H9 (cell line): ENCODE measurements around the gene APOBEC2. TPM values are rescaled to one million over a fixed set of nuclear protein-coding genes. Genes with fewer than 3 reads are reported as not detected.

ENCODE experiments used
- DNase-seq: peaks from one replicate; pipeline ENCODE4 v3.0.0-alpha.2; 2017
- H2AFZ ChIP-seq: one replicate; pipeline ENCODE4 v1.6.1; 2013; ENCODE audit warnings: mild to moderate bottlenecking, low read length, control low read depth, moderate library complexity
- H2AK5ac ChIP-seq: 2 replicates; pipeline ENCODE4 v1.6.1; 2013; ENCODE audit warnings: low read length, control low read depth, mixed read lengths; ENCODE audit not compliant: insufficient read length
- H2BK120ac ChIP-seq: one replicate; pipeline ENCODE4 v1.6.1; 2013; ENCODE audit warnings: low read depth, mild to moderate bottlenecking, low read length, control low read depth, inconsistent platforms; ENCODE audit not compliant: poor library complexity, severe bottlenecking
- H2BK12ac ChIP-seq: 2 replicates; pipeline ENCODE4 v1.6.1; 2013; ENCODE audit warnings: low read length, control low read depth, mixed read lengths, low read depth; ENCODE audit not compliant: insufficient read length
- H2BK15ac ChIP-seq: 2 replicates; pipeline ENCODE4 v1.6.1; 2013; ENCODE audit warnings: low read depth, low read length, control low read depth
- H2BK20ac ChIP-seq: one replicate; pipeline ENCODE4 v1.6.1; 2013; ENCODE audit warnings: low read depth, mild to moderate bottlenecking, low read length, control low read depth, inconsistent platforms; ENCODE audit not compliant: poor library complexity, severe bottlenecking
- H2BK5ac ChIP-seq: 2 replicates; pipeline ENCODE4 v1.6.1; 2013; ENCODE audit warnings: low read length, control low read depth, mixed read lengths; ENCODE audit not compliant: insufficient read length
- H3K14ac ChIP-seq: 2 replicates; pipeline ENCODE4 v1.6.1; 2013; ENCODE audit warnings: low read length, control low read depth; ENCODE audit not compliant: insufficient read depth
- H3K18ac ChIP-seq: 2 replicates; pipeline ENCODE4 v1.6.1; 2013; ENCODE audit warnings: low read depth, mild to moderate bottlenecking, mixed read lengths, low read length, control low read depth; ENCODE audit not compliant: insufficient read length
- H3K23ac ChIP-seq: 2 replicates; pipeline ENCODE4 v1.6.1; 2013; ENCODE audit warnings: low read length, control low read depth, mixed read lengths, low read depth; ENCODE audit not compliant: insufficient read length
- H3K23me2 ChIP-seq: 2 replicates; pipeline ENCODE4 v1.6.1; 2013; ENCODE audit warnings: low read depth, mild to moderate bottlenecking, mixed read lengths, low read length, control low read depth; ENCODE audit not compliant: insufficient read length, poor library complexity, severe bottlenecking
- H3K27ac ChIP-seq: 2 replicates; pipeline ENCODE4 v1.5.1; 2013; ENCODE audit warnings: low read length, control low read depth, mixed read lengths, low read depth; ENCODE audit not compliant: insufficient read length
- H3K27me3 ChIP-seq: 2 replicates; pipeline ENCODE4 v1.6.1; 2013; ENCODE audit warnings: low read length, control low read depth, inconsistent platforms; ENCODE audit not compliant: insufficient read depth
- H3K4ac ChIP-seq: 2 replicates; pipeline ENCODE4 v1.6.1; 2013; ENCODE audit warnings: low read depth, mild to moderate bottlenecking, control low read depth, inconsistent platforms, low read length, moderate library complexity
- H3K4me1 ChIP-seq: 2 replicates; pipeline ENCODE4 v1.6.1; 2013; ENCODE audit warnings: low read length, control low read depth, inconsistent platforms; ENCODE audit not compliant: insufficient read depth
- H3K4me2 ChIP-seq: 2 replicates; pipeline ENCODE4 v1.6.1; 2013; ENCODE audit warnings: low read length, control low read depth, mixed read lengths; ENCODE audit not compliant: insufficient read length, insufficient read depth
- H3K56ac ChIP-seq: 2 replicates; pipeline ENCODE4 v1.6.1; 2013; ENCODE audit warnings: low read depth, mild to moderate bottlenecking, mixed read lengths, low read length, control low read depth; ENCODE audit not compliant: insufficient read length
- H3K79me1 ChIP-seq: 2 replicates; pipeline ENCODE4 v1.6.1; 2013; ENCODE audit warnings: low read depth, mild to moderate bottlenecking, moderate library complexity, low read length, control low read depth, inconsistent platforms; ENCODE audit not compliant: insufficient read depth, poor library complexity, severe bottlenecking
- H3K79me2 ChIP-seq: 2 replicates; pipeline ENCODE4 v1.6.1; 2013; ENCODE audit warnings: low read length, control low read depth, inconsistent platforms; ENCODE audit not compliant: insufficient read depth
- H3K9ac ChIP-seq: 2 replicates; pipeline ENCODE4 v1.6.1; 2013; ENCODE audit warnings: low read length, control low read depth, mixed read lengths; ENCODE audit not compliant: insufficient read length; ENCODE audit errors: extremely low read depth
- H3K9me3 ChIP-seq: one replicate; pipeline ENCODE4 v1.6.1; 2013; ENCODE audit warnings: low read depth, low read length, inconsistent platforms; ENCODE audit not compliant: control insufficient read depth
- H3T11ph ChIP-seq: one replicate; pipeline ENCODE4 v1.6.1; 2013; ENCODE audit warnings: mild to moderate bottlenecking, low read length, control low read depth, inconsistent platforms
- H4K20me1 ChIP-seq: one replicate; pipeline ENCODE4 v1.6.1; 2013; ENCODE audit not compliant: control insufficient read depth, insufficient read length, insufficient read depth
- H4K5ac ChIP-seq: 2 replicates; pipeline ENCODE4 v1.6.1; 2013; ENCODE audit warnings: low read depth, mild to moderate bottlenecking, mixed read lengths, low read length, control low read depth; ENCODE audit not compliant: insufficient read length
- H4K8ac ChIP-seq: replicated peaks from 2 replicates; pipeline ENCODE4 v1.6.1; 2013; ENCODE audit warnings: low read length, control low read depth, mixed read lengths, low read depth; ENCODE audit not compliant: insufficient read length
- H4K91ac ChIP-seq: 2 replicates; pipeline ENCODE4 v1.6.1; 2013; ENCODE audit warnings: low read depth, mild to moderate bottlenecking, moderate library complexity, mixed read lengths, low read length, control low read depth; ENCODE audit not compliant: insufficient read length
- H3K27ac Mint-ChIP-seq, 3 experiments: 2 replicates in 2 of 3; 3 replicates in 1 of 3; pipeline ENCODE4 v1.8.0; 2020 to 2021; ENCODE audit warnings: mixed read lengths in 3 of 3, mild to moderate bottlenecking in 1 of 3, moderate library complexity in 1 of 3
- H3K27me3 Mint-ChIP-seq: 2 replicates; pipeline ENCODE4 v1.8.0; 2021; ENCODE audit warnings: low read depth, mild to moderate bottlenecking, moderate library complexity, mixed read lengths
- H3K36me3 Mint-ChIP-seq, 3 experiments: 2 replicates in 2 of 3; 3 replicates in 1 of 3; pipeline ENCODE4 v1.8.0; 2020 to 2021; ENCODE audit warnings: low read depth in 3 of 3, mixed read lengths in 3 of 3; ENCODE audit not compliant: insufficient read depth in 1 of 3
- H3K4me1 Mint-ChIP-seq, 2 experiments: 2 replicates each; pipeline ENCODE4 v1.8.0; 2020; ENCODE audit warnings: mixed read lengths in 2 of 2
- H3K4me3 Mint-ChIP-seq, 2 experiments: 2 replicates in 1 of 2; 3 replicates in 1 of 2; pipeline ENCODE4 v1.8.0; 2020 to 2021; ENCODE audit warnings: mild to moderate bottlenecking in 2 of 2, mixed read lengths in 2 of 2, moderate library complexity in 1 of 2
- H3K9me3 Mint-ChIP-seq, 2 experiments: 2 replicates in 1 of 2; 3 replicates in 1 of 2; pipeline ENCODE4 v1.8.0; 2020; ENCODE audit warnings: mild to moderate bottlenecking in 2 of 2, mixed read lengths in 2 of 2, moderate library complexity in 1 of 2
- WGBS: extraction: QIAGEN DNeasy Blood & Tissue Kit; methylation state at CpG from one replicate; pipeline ENCODE4 v1.1.7; 2013; ENCODE audit warnings: missing lambda C conversion rate, low lambda C conversion rate, mixed read lengths; ENCODE audit not compliant: insufficient read length; ENCODE audit errors: extremely low coverage; 5-methylcytosine and 5-hydroxymethylcytosine counted together
- total RNA-seq: library from RNA; stranded (reverse); gene quantifications from 2 replicates; pipeline ENCODE4 v1.2.1, GENCODE V29; 2021
- TF ChIP-seq, protein P1 (sequence below): fragments of 200-600 bp; sonication (generic); conservative IDR thresholded peaks from 3 replicates; pipeline ENCODE4 v1.8.0; 2021; ENCODE audit warnings: antibody characterized with exemption, mild to moderate bottlenecking

APOBEC2 gene
- total RNA-seq, 1 experiment from 2014 or later: not detected

DNA sequence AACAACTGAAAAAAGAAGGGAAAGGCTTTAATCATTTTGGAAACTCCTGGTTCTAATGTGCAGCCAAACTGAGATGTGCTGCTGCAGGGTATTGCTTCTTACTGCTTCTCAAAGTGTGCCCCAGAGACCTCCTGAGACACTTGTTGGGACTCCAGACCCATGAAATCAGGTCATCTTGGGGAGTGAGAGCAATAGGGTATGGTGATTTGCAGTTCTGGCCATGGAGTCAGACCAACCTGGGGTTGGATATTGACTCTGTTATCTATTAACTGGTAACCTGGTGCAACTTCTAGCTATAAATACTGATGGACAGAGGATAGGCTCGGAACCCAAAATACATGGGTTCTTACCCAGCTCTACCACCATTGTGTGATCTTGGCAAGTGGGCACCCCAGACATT is 6.9 kb upstream of the APOBEC2 start:
- Histone ChIP-seq H4K8ac (no peak overlapping the region), H3K23ac (no peak overlapping the region), H3K14ac (no peak overlapping the region), H2AK5ac (no peak overlapping the region), H3K27me3 (no peaks in the 10 kb centered on the region), H3K18ac (no peak overlapping the region), H2BK12ac (no peak overlapping the region), H2BK5ac (no peak overlapping the region), H3K27ac (no peak overlapping the region), H2BK20ac (no peak overlapping the region), H3K23me2 (no peaks in the 10 kb centered on the region), H4K91ac (no peak overlapping the region), H3T11ph (no peak overlapping the region), H2AFZ (no peak overlapping the region), H2BK15ac (no peak overlapping the region), H3K4ac (no peak overlapping the region), H3K79me1 (no peaks in the 10 kb centered on the region), H3K9me3 (no peaks in the 10 kb centered on the region), H3K4me1 (peaks cover 3% of the 10 kb centered on the region; the same call in 1 of the 2 replicates), H3K56ac (no peak overlapping the region), H3K4me2 (no peak overlapping the region), H4K20me1 (no peaks in the 10 kb centered on the region), H3K79me2 (no peaks in the 10 kb centered on the region), H4K5ac (no peak overlapping the region), H3K9ac (no peak overlapping the region), H2BK120ac (no peak overlapping the region)
- no peak overlapping the region for H3K4me3 Mint-ChIP-seq
- DNase-seq: no peak
- H3K4me1 Mint-ChIP-seq: peaks cover 6 to 15% of the 10 kb centered on the region in 2 experiments; a peak in 3 of 4 replicates
- H3K27ac Mint-ChIP-seq: no peak overlapping the region
- TF ChIP-seq, protein P1, sequence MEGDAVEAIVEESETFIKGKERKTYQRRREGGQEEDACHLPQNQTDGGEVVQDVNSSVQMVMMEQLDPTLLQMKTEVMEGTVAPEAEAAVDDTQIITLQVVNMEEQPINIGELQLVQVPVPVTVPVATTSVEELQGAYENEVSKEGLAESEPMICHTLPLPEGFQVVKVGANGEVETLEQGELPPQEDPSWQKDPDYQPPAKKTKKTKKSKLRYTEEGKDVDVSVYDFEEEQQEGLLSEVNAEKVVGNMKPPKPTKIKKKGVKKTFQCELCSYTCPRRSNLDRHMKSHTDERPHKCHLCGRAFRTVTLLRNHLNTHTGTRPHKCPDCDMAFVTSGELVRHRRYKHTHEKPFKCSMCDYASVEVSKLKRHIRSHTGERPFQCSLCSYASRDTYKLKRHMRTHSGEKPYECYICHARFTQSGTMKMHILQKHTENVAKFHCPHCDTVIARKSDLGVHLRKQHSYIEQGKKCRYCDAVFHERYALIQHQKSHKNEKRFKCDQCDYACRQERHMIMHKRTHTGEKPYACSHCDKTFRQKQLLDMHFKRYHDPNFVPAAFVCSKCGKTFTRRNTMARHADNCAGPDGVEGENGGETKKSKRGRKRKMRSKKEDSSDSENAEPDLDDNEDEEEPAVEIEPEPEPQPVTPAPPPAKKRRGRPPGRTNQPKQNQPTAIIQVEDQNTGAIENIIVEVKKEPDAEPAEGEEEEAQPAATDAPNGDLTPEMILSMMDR: no peak
- no CpG with 5 or more reads among the region's 1 CpG for WGBS
- H3K9me3 Mint-ChIP-seq: no peaks in the 10 kb centered on the region
- H3K36me3 Mint-ChIP-seq: no peaks in the 10 kb centered on the region; a peak in 1 of 7 replicates
- no peaks in the 10 kb centered on the region; the same call in 1 of the 2 replicates for H3K27me3 Mint-ChIP-seq
